Ishikawa (cell line): Measurements from ENCODE around the gene MICAL3.

Source experiments
- CEBPB ChIP-seq: IDR thresholded peaks from 2 replicates; pipeline ENCODE4 v1.6.1; 2012
- FOXM1 ChIP-seq: IDR thresholded peaks from 2 replicates; pipeline ENCODE4 v1.6.1; 2012; ENCODE audit warnings: low read depth, borderline replicate concordance
- MAX ChIP-seq: IDR thresholded peaks from 2 replicates; pipeline ENCODE4 v1.6.1; 2012
- REST ChIP-seq: IDR thresholded peaks from 2 replicates; pipeline ENCODE4 v1.6.1; 2012; ENCODE audit warnings: low read depth, mild to moderate bottlenecking
- TAF1 ChIP-seq: IDR thresholded peaks from 2 replicates; pipeline ENCODE4 v1.6.1; 2012; ENCODE audit warnings: low read depth, mild to moderate bottlenecking
- TEAD4 ChIP-seq: IDR thresholded peaks from 2 replicates; pipeline ENCODE4 v1.6.1; 2012

GRCh38 chr22:17761138-17761488 is 263.2 kb downstream of the MICAL3 start:
- TF ChIP-seq MAX (no peak), REST (no peak), FOXM1 (no peak), TEAD4 (no peak), CEBPB (no peak), TAF1 (no peak)
